Measurements from ENCODE around the gene PCDH9. TPM values are rescaled to one million over a fixed set of nuclear protein-coding genes. Genes with fewer than 3 reads are reported as not detected.

The PCDH9 gene
- total and polyA plus RNA-seq, 2 experiments from 2014 or later, result 0.31 to 0.52 TPM

GRCh38 chr13:66927562-66927961, 302.6 kb downstream of the PCDH9 start:
- no peaks in the 10 kb centered on the region for H4K20me1 ChIP-seq (replicated peaks; ENCODE audit: insufficient read depth)
- no peaks in the 10 kb centered on the region for H3K27me3 ChIP-seq (ENCODE audit: insufficient read depth)
- no peaks in the 10 kb centered on the region for H3K9me2 ChIP-seq (ENCODE audit: insufficient read depth)
- Mint-ChIP-seq H3K27ac (no peak overlapping the region), H3K9me3 (no peaks in the 10 kb centered on the region), H3K4me3 (no peak overlapping the region), H3K4me1 (peaks cover 15% of the 10 kb centered on the region), H3K36me3 (ENCODE audit: low read depth) (no peaks in the 10 kb centered on the region), H3K27me3 (ENCODE audit: insufficient read depth, low read depth, poor library complexity) (no peaks in the 10 kb centered on the region)
- no peak overlapping the region for H3K4me2 ChIP-seq
- DNase-seq (ENCODE audit: low spot score) (no peak), ATAC-seq (no peak)
- no peak overlapping the region for H2AFZ ChIP-seq
- H3F3A ChIP-seq (replicated peaks; ENCODE audit: low read depth), result no peaks in the 10 kb centered on the region
- no peaks in the 10 kb centered on the region for H3K36me3 ChIP-seq (ENCODE audit: insufficient read depth)
- peaks cover 16% of the 10 kb centered on the region for H3K4me1 ChIP-seq (ENCODE audit: insufficient read depth)
- no peak overlapping the region for H3K27ac ChIP-seq (ENCODE audit: low read depth)
- H3K4me3 ChIP-seq, result no peak overlapping the region
- TF ChIP-seq ZNF462 (CRISPR knock-in tag; IDR thresholded peaks at IDR 0.05) (no peak), ZNF114 (CRISPR knock-in tag; IDR thresholded peaks at IDR 0.05) (no peak), ZNF331 (CRISPR knock-in tag; IDR thresholded peaks at IDR 0.05; ENCODE audit: low read depth) (no peak), REST (IDR thresholded peaks at IDR 0.05; ENCODE audit: unreplicated experiment) (no peak), ETS1 (IDR thresholded peaks at IDR 0.05) (no peak), STAT1 (IDR thresholded peaks at IDR 0.05; ENCODE audit: unreplicated experiment) (no peak), POLR2AphosphoS5 (IDR thresholded peaks at IDR 0.05; ENCODE audit: low read depth) (no peak), EZH2 (IDR thresholded peaks at IDR 0.05; ENCODE audit: low read depth, unreplicated experiment) (no peak), NANOG (IDR thresholded peaks at IDR 0.05; ENCODE audit: borderline replicate concordance) (no peak)
- no peaks in the 10 kb centered on the region for H3K79me2 ChIP-seq (replicated peaks; ENCODE audit: insufficient read depth)

Measured in GM23338 (cell line).